HEK293T (cell line): ENCODE measurements around the gene NHERF1.

Experiments
- CTCF ChIA-PET: fragments of 350-600 bp; formaldehyde crosslinking; extraction: SDS; loops from one replicate; lab custom pipeline; 2021; ENCODE audit warnings: antibody characterized with exemption, inconsistent platforms; lab: Yijun Ruan, JAX
- POLR2A ChIA-PET: fragments of 350-600 bp; formaldehyde crosslinking; extraction: SDS; loops from one replicate; lab custom pipeline; 2020; ENCODE audit warnings: antibody characterized with exemption, inconsistent platforms; lab: Yijun Ruan, JAX
- DNase-seq: peaks from one replicate; pipeline ENCODE4 v3.0.0; 2012; ENCODE audit warnings: mixed read lengths; ENCODE audit errors: extremely low spot score
- ARNT ChIP-seq: fragments of 450-650 bp; IDR thresholded peaks from 2 replicates; pipeline ENCODE4 v1.6.1; 2017; ENCODE audit warnings: mild to moderate bottlenecking
- BHLHE40 ChIP-seq: fragments of 450-650 bp; IDR thresholded peaks from 2 replicates; pipeline ENCODE4 v1.6.1; 2016; ENCODE audit warnings: mild to moderate bottlenecking, moderate library complexity, borderline replicate concordance
- CTBP1 ChIP-seq: fragments of 450-650 bp; IDR thresholded peaks from 2 replicates; pipeline ENCODE4 v1.6.1; 2016; ENCODE audit warnings: borderline replicate concordance
- ELF4 ChIP-seq: fragments of 450-650 bp; IDR thresholded peaks from 2 replicates; pipeline ENCODE4 v1.6.1; 2017; ENCODE audit warnings: antibody characterized with exemption
- FOXA1 ChIP-seq: fragments of 450-650 bp; IDR thresholded peaks from 2 replicates; pipeline ENCODE4 v1.6.1; 2016; ENCODE audit warnings: mild to moderate bottlenecking
- FOXK2 ChIP-seq: fragments of 450-650 bp; IDR thresholded peaks from 2 replicates; pipeline ENCODE4 v1.6.1; 2016; ENCODE audit warnings: mild to moderate bottlenecking
- FOXM1 ChIP-seq: fragments of 450-650 bp; IDR thresholded peaks from 2 replicates; pipeline ENCODE4 v1.6.1; 2017; ENCODE audit warnings: mild to moderate bottlenecking, borderline replicate concordance
- HDGF ChIP-seq: fragments of 450-650 bp; IDR thresholded peaks from 2 replicates; pipeline ENCODE4 v1.6.1; 2017; ENCODE audit warnings: antibody characterized with exemption, borderline replicate concordance
- L3MBTL2 ChIP-seq: fragments of 450-650 bp; conservative IDR thresholded peaks from 2 replicates; pipeline ENCODE4 v1.6.1; 2016; ENCODE audit warnings: mild to moderate bottlenecking
- LEF1 ChIP-seq: fragments of 450-650 bp; IDR thresholded peaks from 2 replicates; pipeline ENCODE4 v1.6.1; 2017; ENCODE audit warnings: mild to moderate bottlenecking, borderline replicate concordance
- NFRKB ChIP-seq: fragments of 450-650 bp; IDR thresholded peaks from 2 replicates; pipeline ENCODE4 v1.6.1; 2016; ENCODE audit warnings: mild to moderate bottlenecking, moderate library complexity
- PKNOX1 ChIP-seq: fragments of 450-650 bp; IDR thresholded peaks from 2 replicates; pipeline ENCODE4 v1.6.1; 2016
- SP1 ChIP-seq: fragments of 450-650 bp; IDR thresholded peaks from 2 replicates; pipeline ENCODE4 v1.6.1; 2017
- SUZ12 ChIP-seq: fragments of 450-650 bp; IDR thresholded peaks from 2 replicates; pipeline ENCODE4 v1.6.1; 2016; ENCODE audit warnings: mild to moderate bottlenecking
- TARDBP ChIP-seq: fragments of 450-650 bp; IDR thresholded peaks from 2 replicates; pipeline ENCODE4 v1.6.1; 2016
- ZNF384 ChIP-seq: fragments of 450-650 bp; IDR thresholded peaks from 2 replicates; pipeline ENCODE4 v1.6.1; 2016

Gene NHERF1

GRCh38 chr17:74744714-74745547, 3.5 kb upstream of the NHERF1 start:
- CTCF ChIA-PET = interaction anchor here (0.6 to 4.5 kb wide), 19 partner anchors 8 to 439 kb away, joined by 3 to 32 read pairs (median 4); partner anchors contain the start of genes FDXR, NAT9 and RAB37
- POLR2A ChIA-PET = interaction anchor here (2.5 to 3.5 kb wide), 3 partner anchors 25 to 128 kb away, joined by 12 to 22 read pairs (median 22); partner anchors contain the start of genes FDXR and NAT9
- DNase-seq = peak; percentile 80
- no peak for TF ChIP-seq ARNT
- TF ChIP-seq FOXA1 = no peak
- TF ChIP-seq ZNF384 = no peak
- TF ChIP-seq FOXK2 = no peak
- TF ChIP-seq HDGF = no peak
- no peak for TF ChIP-seq ELF4
- no peak for TF ChIP-seq TARDBP
- no peak for TF ChIP-seq BHLHE40
- TF ChIP-seq SP1 = no peak
- TF ChIP-seq SUZ12 = no peak
- no peak for TF ChIP-seq FOXM1
- no peak for TF ChIP-seq CTBP1
- no peak for TF ChIP-seq L3MBTL2
- no peak for TF ChIP-seq LEF1
- TF ChIP-seq NFRKB = no peak
- no peak for TF ChIP-seq PKNOX1

- CTCF ChIA-PET = interaction anchor here (0.6 to 4.5 kb wide), 14 partner anchors 9 to 458 kb away, joined by 3 to 32 read pairs (median 4); partner anchors contain the start of genes NAT9 and RAB37
- DNase-seq = no peak
- TF ChIP-seq LEF1 (no peak), FOXA1 (no peak), SP1 (no peak)
- POLR2A ChIA-PET = interaction anchor here (2.5 to 3.5 kb wide), 3 partner anchors 25 to 127 kb away, joined by 12 to 22 read pairs (median 22); partner anchors contain the start of genes FDXR and NAT9
Observed at GRCh38 chr17:74745548-74746177, 2.8 kb upstream of the NHERF1 start.

GRCh38 chr17:74746376-74746775, 2.1 kb upstream of the NHERF1 start:
- ChIA-PET POLR2A (interaction anchor here (2.5 to 3.5 kb wide), 3 partner anchors 24 to 127 kb away, joined by 12 to 22 read pairs (median 22); partner anchors contain the start of genes FDXR and NAT9), CTCF (interaction anchor here (1.2 to 4.5 kb wide), 5 partner anchors 9 to 44 kb away, joined by 4 to 32 read pairs (median 8); partner anchors contain the start of gene RAB37)
- no peak for DNase-seq
- no peak for TF ChIP-seq FOXA1
- no peak for TF ChIP-seq L3MBTL2
- no peak for TF ChIP-seq FOXM1

- ChIA-PET POLR2A (interaction anchor here (1.1 to 3.5 kb wide), 4 partner anchors 22 to 126 kb away, joined by 4 to 22 read pairs (median 17); partner anchors contain the start of genes FDXR and NAT9), CTCF (interaction anchor here (0.8 to 4.5 kb wide), 4 partner anchors 10 to 118 kb away, joined by 4 to 32 read pairs (median 6); partner anchors contain the start of gene RAB37)
- no peak for DNase-seq
- no peak for TF ChIP-seq FOXK2
- TF ChIP-seq ELF4 = no peak
- no peak for TF ChIP-seq HDGF
- TF ChIP-seq PKNOX1 = no peak
Observed at GRCh38 chr17:74746922-74747321, 1.5 kb upstream of the NHERF1 start.

GRCh38 chr17:74748279-74748528, 224 bp upstream of the NHERF1 start:
- DNase-seq = no peak
- ChIA-PET CTCF (interaction anchor here (4.5 kb wide), 1 partner anchor 11 kb away, joined by 32 read pairs; the partner anchor contains the start of gene RAB37), POLR2A (no interaction called here)
- no peak for TF ChIP-seq FOXM1
- no peak for TF ChIP-seq L3MBTL2
- TF ChIP-seq FOXK2 = no peak
- no peak for TF ChIP-seq SUZ12
- no peak for TF ChIP-seq HDGF
- no peak for TF ChIP-seq FOXA1
- no peak for TF ChIP-seq ZNF384
- TF ChIP-seq BHLHE40 = no peak
- no peak for TF ChIP-seq LEF1

- no peak for DNase-seq
- peak; percentile 77 for TF ChIP-seq PKNOX1
- no peak for TF ChIP-seq SUZ12
- ChIA-PET CTCF (interaction anchor here (0.9 to 2.1 kb wide), 8 partner anchors 12 to 183 kb away, joined by 3 to 10 read pairs (median 5); a partner anchor contains a TSS), POLR2A (interaction anchor here (1.1 to 3.0 kb wide), 8 partner anchors 9 to 263 kb away, joined by 3 to 11 read pairs (median 6); partner anchors contain the start of genes FDXR and NAT9)
Observed at GRCh38 chr17:74749279-74750038, 1.0 kb downstream of the NHERF1 start.
